GM18907 (cell line): ENCODE results near the gene CD19.
"Not testable (repeated sequence)": the region's sequence is repeated elsewhere in the genome, so short reads cannot be mapped to it uniquely, and the experiment has no call there.

Experiments
- ATAC-seq: cut with Tn5 transposase; IDR thresholded peaks from one replicate; pipeline ENCODE4 v1.9.1; 2021; ENCODE audit warnings: mild to moderate bottlenecking, moderate library complexity; ENCODE audit not compliant: unreplicated experiment

The CD19 gene

DNA sequence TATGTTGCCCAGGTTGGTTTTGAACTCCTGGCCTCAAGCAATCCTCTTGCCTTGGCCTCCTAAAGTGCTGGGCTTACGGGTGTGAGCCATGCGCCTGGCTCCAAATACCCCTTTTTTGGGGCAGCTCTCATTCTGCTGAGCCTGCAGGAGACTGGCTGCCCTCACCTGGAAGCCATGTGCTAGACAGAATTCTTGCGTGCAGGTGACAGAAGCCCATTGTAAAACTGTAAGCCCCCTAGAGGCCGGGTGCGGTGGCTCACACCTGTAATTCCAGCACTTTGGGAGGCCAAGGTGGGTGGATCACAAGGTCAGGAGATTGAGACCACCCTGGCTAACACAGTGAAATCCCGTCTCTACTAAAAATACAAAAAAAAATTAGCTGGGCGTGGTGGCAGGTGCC is 48.6 kb downstream of the CD19 start:
- ATAC-seq = not testable (repeated sequence)

DNA sequence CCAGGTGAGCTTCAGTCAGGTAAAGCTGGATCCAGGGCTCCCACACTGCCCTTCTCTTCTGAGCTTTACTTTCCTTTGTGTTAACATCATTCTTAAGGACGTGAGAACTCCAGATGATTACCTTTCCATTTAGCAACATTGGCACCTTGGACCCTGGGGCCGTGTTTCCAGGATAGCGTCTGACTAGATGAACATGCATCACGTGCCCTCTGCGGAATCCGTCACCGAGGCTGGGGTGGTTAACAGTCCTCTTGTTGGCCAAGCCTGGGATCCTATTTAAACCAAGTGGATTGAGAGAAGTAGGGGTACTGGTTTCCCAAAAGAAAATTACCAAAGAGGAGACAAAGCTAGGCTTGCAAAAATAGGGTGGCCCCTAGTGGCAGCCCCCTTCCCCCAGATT is 49.2 kb downstream of the CD19 start:
- ATAC-seq = no peak

DNA sequence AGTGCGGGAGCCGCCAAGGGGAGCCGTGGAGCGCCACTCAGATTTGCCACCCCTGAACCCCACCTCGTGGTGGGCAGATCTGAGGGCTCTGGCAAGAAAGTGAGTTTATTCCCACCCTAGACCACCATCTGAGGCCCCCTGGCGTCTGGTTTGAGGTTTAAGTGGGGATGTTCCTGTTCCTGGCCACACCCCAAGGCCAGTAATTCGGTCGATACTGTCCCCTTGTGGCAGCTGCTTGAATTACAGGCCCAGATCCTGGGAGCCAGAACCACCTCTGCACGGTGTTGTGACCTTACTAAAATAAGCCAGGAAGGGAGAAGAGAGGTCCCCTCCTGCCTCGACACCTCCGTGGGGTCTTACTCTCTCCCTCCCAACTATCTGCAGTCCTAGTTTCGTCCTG is 49.7 kb downstream of the CD19 start:
- ATAC-seq = no peak

DNA sequence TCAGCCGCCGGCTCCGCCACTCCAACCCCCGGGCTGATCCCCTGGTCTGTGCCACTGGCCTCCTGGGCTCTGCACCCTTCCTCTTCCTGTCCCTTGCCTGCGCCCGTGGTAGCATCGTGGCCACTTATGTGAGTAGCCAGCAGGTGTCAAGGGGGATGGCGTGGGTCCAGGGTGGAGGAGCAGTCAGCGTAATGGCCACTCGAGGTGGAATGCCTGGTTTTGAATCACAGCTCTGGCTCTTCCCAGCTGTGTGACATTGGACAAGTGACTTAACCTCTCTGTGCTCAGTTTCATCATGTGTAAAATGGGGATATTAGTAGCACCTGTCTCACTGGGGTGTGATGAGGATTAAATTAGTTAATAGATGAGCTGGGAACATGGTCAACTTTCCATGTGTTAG is 50.6 kb downstream of the CD19 start:
- ATAC-seq = no peak

DNA sequence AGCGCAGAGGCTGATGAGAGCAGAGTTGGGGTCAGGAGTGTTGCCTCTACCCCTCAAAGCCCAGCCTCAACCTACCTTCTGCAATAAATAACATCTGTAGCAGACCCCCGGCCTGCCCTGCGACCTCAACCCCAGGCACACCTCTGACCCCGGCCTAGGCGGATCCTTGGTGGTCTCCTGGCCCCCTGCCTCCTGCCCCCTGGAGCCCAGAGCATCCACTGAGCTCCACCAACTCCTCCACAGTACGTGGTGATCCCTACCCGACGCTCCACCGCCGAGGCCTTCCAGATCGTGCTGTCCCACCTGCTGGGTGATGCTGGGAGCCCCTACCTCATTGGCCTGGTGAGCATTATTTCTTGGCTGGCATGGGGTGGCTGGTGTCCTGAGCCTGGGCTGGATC is 51.2 kb downstream of the CD19 start:
- ATAC-seq = no peak

DNA sequence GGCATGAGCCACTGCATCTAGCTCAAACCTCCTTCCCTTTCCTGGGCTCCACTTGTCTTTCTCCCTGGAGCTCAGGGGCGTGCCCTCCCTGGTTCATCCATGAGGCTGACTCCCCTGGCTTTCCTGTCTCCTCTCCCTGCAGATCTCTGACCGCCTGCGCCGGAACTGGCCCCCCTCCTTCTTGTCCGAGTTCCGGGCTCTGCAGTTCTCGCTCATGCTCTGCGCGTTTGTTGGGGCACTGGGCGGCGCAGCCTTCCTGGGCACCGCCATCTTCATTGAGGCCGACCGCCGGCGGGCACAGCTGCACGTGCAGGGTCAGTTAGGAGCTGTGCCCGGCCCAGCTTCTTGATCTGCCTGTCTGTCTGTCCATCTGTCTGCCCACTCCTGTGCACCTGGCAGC is 51.9 kb downstream of the CD19 start:
- ATAC-seq = no peak

DNA sequence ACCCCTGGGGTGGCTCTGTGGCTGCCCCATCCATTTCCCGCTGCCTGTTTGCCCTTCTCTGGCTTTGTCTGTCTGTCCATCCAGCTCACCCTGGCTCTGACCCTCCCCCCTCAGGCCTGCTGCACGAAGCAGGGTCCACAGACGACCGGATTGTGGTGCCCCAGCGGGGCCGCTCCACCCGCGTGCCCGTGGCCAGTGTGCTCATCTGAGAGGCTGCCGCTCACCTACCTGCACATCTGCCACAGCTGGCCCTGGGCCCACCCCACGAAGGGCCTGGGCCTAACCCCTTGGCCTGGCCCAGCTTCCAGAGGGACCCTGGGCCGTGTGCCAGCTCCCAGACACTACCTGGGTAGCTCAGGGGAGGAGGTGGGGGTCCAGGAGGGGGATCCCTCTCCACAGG is 52.3 kb downstream of the CD19 start:
- ATAC-seq = no peak

DNA sequence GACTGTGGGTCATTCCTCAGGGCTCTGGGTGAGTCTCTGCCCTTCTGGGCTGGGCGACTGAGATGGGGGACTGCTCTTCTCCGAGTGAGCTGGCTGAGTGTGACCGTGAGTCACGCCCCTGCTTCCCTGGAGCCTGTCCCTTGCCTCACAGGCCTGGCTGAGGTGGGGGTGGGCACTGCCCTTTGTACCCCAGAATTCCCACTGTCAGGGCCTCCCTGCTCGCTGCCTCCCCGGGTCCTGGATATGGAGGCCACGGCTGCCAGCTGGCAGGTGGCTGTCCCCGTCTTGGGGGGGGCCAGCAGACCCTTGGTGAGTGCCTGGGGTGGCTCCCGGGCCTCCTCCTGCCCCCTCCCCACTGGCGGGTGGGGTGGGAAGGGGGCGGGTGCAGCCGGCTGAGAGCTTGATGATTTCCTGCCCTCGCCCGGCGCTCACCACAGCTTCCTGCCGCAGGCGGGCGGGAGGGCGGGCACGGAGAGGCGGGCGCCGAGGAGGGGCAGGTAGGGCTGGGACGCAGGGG is 52.9 kb downstream of the CD19 start, which contains the start of gene LAT:
TSS of gene LAT (plus strand) at position 434 of the 517 bp plus-strand sequence. CDS start 366 bp downstream, outside the sequence.
- ATAC-seq = no peak

DNA sequence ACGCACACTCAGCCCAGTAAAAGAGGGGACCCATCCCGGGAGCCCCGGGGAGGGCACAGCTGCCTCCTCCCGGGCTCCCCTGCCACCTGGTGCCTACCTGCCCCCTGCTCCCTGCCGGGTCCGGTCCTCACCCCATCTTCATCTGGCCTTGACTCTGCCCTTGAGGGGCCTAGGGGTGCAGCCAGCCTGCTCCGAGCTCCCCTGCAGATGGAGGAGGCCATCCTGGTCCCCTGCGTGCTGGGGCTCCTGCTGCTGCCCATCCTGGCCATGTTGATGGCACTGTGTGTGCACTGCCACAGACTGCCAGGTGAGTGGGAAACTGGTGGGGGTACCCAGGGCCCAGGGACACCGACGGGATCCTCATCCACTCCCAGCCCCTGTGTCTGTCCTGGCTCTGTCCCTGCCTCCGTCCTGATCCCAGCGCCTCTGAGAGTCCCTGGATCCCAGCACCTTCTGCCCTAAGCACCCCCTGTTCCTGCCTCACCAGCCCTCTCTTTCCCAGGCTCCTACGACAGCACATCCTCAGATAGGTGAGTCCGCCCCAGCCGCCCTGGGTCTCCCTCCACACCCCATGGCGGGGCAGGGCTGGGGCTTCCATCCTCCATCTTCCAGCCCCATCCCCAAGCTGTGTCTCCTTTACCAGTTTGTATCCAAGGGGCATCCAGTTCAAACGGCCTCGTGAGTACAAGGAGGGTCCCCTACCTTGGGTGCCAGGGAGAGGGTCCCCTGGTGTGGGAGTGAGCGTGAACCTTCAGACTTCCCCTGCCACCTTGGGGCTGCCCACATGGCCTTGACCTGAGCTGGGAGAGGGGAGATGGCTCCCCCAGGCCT is 53.7 kb downstream of the CD19 start:
- ATAC-seq = no peak

DNA sequence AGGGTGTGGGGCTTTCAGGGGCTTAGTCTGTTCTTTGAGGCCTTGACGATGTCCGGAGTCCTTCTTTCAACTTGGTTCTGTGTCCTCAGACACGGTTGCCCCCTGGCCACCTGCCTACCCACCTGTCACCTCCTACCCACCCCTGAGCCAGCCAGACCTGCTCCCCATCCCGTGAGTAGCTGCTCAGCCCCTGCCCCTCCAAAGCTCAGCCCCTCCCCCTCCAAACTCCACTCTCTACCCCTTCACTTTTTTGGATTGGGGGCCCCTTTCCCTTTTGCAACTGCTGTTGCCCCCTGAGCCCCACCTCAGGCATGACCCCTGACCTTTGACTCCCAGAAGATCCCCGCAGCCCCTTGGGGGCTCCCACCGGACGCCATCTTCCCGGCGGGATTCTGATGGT is 54.3 kb downstream of the CD19 start:
- no peak for ATAC-seq

DNA sequence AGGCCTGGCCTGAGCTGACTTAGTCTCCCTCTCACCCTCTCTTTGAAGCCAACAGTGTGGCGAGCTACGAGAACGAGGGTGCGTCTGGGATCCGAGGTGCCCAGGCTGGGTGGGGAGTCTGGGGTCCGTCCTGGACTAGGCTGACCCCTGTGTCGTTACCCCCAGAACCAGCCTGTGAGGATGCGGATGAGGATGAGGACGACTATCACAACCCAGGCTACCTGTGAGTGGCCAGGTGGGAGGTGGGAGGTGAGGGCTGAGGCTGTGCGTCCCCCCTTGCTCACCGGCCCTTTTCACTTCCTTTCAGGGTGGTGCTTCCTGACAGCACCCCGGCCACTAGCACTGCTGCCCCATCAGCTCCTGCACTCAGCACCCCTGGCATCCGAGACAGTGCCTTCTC is 54.7 kb downstream of the CD19 start:
- ATAC-seq = no peak

DNA sequence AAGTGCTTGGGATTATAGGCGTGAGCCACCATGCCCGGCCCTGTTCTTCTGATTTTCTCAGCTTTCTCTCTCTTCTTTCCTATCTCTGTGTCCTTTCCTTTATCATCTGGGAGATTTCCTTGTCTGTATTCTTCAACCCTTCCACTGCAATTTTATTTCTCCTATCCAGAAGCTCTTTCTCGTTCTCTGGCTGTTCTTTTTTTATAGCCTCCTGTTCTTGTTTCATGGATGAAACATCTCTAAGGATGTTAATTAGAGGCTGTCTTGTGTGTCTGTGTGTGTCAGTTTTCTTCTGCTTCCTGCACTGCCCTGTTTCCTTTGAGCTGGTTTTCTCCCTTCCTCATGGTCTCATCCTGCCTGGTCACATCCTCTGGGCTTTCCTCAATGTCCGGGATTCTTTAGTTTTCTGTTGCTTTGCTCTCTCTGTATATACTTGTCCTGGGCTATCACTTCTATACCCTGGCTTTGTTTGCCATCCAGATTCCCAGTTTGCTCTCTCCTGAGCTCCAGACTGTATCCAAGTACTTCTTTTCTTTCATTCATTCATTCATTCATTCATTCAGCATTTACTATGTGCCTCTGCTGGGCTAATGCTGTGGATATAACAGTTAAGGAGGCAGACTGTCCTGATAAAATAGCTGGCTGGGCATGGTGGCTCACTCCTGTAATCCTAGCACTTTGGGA is 55.5 kb downstream of the CD19 start:
- ATAC-seq = no peak
